ENCODE data around the gene CCL8. TPM values are rescaled to one million over a fixed set of nuclear protein-coding genes. Genes with fewer than 3 reads are reported as not detected.

The CCL8 gene
- total RNA-seq, 1 experiment from 2014 or later, result not detected

DNA sequence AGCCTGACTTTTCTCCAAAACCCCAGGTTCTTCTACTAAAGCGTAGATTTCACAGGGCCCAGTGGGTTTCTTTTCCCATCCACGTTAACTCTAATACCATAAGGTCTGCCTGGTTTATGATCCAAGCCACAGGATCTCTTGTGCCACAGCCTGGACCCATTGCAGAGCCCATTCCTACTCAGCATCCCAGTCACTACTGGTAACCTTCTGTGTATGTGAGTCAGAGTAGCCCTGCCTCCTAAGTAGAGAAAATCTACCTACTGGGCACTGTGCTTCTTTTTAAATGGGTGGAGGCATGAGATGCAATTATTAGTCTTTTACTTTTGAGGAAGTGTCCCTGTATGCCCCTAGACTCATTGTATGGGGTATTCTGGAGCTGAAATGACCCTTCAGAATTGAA is 20.2 kb upstream of the CCL8 start:
- POLR2A ChIA-PET, result no interaction called here

DNA sequence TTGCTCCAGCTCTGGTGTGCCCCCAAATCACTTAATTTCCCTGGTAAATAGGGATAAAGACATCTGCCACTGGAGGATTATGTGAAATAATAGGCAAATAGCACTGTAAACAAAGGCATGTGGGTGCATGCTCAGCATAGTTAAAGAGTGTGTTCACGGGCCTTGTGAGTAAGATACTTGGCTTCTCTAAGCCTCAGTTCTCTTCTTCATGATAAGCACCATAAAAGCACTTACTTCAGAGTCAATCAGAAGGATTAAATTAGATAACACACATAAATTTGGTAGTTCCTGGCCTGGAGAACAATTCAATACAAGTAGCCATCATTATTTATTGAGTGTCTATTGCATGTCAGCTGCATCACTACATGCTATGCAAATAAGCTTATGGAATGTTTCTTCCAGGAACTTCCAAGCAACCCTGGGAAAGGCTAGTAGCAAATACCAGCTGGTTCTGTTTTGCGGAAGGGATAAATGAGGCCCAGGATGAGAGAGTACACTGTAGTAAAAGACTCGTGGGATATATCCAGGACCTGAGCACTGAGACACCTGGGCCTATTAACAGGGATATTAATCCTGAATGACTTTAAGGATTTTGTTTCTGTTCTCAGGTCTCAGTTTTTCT is 19.2 kb upstream of the CCL8 start:
- POLR2A ChIA-PET, result no interaction called here
- Histone ChIP-seq H3K27ac (ENCODE audit: low read length) (no peak overlapping the region), H3K4me1 (ENCODE audit: control insufficient read depth, insufficient read depth, low read length) (no peaks in the 10 kb centered on the region), H3K36me3 (ENCODE audit: control insufficient read depth, insufficient read depth, low read length) (no peaks in the 10 kb centered on the region), H3K27me3 (ENCODE audit: control insufficient read depth, insufficient read depth, low read length) (no peaks in the 10 kb centered on the region; the same call in 1 of the 2 replicates), H3K4me3 (ENCODE audit: low read depth in 2 of 2, low read length in 2 of 2) (no peak overlapping the region), H3K9me3 (ENCODE audit: control insufficient read depth, insufficient read depth, low read depth, low read length) (no peaks in the 10 kb centered on the region)
- CTCF ChIA-PET, result no interaction called here
- DNase-seq (ENCODE audit: low read depth, low spot score), result no peak
- no peak; the same call in 1 of the 2 replicates for ATAC-seq
- intact Hi-C loops (cut with micrococcal nuclease; ENCODE audit: unreplicated experiment), result loop anchor here (10.0 kb wide), 1 partner anchor 95 kb away; no protein-coding TSS in a partner anchor
- in situ Hi-C loops (cut with HindIII; ENCODE audit: low pct_unique_long_range_greater_than_20kb, low sequenced_read_pairs), result no loop called here
- TF ChIP-seq, protein P1, sequence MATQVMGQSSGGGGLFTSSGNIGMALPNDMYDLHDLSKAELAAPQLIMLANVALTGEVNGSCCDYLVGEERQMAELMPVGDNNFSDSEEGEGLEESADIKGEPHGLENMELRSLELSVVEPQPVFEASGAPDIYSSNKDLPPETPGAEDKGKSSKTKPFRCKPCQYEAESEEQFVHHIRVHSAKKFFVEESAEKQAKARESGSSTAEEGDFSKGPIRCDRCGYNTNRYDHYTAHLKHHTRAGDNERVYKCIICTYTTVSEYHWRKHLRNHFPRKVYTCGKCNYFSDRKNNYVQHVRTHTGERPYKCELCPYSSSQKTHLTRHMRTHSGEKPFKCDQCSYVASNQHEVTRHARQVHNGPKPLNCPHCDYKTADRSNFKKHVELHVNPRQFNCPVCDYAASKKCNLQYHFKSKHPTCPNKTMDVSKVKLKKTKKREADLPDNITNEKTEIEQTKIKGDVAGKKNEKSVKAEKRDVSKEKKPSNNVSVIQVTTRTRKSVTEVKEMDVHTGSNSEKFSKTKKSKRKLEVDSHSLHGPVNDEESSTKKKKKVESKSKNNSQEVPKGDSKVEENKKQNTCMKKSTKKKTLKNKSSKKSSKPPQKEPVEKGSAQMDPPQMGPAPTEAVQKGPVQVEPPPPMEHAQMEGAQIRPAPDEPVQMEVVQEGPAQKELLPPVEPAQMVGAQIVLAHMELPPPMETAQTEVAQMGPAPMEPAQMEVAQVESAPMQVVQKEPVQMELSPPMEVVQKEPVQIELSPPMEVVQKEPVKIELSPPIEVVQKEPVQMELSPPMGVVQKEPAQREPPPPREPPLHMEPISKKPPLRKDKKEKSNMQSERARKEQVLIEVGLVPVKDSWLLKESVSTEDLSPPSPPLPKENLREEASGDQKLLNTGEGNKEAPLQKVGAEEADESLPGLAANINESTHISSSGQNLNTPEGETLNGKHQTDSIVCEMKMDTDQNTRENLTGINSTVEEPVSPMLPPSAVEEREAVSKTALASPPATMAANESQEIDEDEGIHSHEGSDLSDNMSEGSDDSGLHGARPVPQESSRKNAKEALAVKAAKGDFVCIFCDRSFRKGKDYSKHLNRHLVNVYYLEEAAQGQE (IDR thresholded peaks at IDR 0.05; ENCODE audit: insufficient read depth in 1 of 2, low read depth in 2 of 2, low read length in 1 of 2), result no peak
- TF ChIP-seq TCF7L2 (IDR thresholded peaks at IDR 0.05; ENCODE audit: low read depth, low read length) (no peak), SIN3A (IDR thresholded peaks at IDR 0.05; ENCODE audit: borderline replicate concordance, insufficient read depth, low read depth, low read length) (no peak), POLR2AphosphoS5 (IDR thresholded peaks at IDR 0.05; ENCODE audit: low read depth, low read length) (no peak)
- TF ChIP-seq, protein P2, sequence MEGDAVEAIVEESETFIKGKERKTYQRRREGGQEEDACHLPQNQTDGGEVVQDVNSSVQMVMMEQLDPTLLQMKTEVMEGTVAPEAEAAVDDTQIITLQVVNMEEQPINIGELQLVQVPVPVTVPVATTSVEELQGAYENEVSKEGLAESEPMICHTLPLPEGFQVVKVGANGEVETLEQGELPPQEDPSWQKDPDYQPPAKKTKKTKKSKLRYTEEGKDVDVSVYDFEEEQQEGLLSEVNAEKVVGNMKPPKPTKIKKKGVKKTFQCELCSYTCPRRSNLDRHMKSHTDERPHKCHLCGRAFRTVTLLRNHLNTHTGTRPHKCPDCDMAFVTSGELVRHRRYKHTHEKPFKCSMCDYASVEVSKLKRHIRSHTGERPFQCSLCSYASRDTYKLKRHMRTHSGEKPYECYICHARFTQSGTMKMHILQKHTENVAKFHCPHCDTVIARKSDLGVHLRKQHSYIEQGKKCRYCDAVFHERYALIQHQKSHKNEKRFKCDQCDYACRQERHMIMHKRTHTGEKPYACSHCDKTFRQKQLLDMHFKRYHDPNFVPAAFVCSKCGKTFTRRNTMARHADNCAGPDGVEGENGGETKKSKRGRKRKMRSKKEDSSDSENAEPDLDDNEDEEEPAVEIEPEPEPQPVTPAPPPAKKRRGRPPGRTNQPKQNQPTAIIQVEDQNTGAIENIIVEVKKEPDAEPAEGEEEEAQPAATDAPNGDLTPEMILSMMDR (IDR thresholded peaks at IDR 0.05), result no peak
- no TSS peak for BruUV-seq (replicated peaks)

More for the DNA sequence above, 20.2 kb upstream of the CCL8 start:
- Histone ChIP-seq H3K4me1 (ENCODE audit: control insufficient read depth, insufficient read depth, low read length) (no peaks in the 10 kb centered on the region), H3K27me3 (ENCODE audit: control insufficient read depth, insufficient read depth, low read length) (no peaks in the 10 kb centered on the region; the same call in 1 of the 2 replicates), H3K27ac (ENCODE audit: low read length) (no peak overlapping the region; the same call in 1 of the 2 replicates), H3K36me3 (ENCODE audit: control insufficient read depth, insufficient read depth, low read length) (no peaks in the 10 kb centered on the region), H3K4me3 (ENCODE audit: low read depth in 2 of 2, low read length in 2 of 2) (no peak overlapping the region), H3K9me3 (ENCODE audit: control insufficient read depth, insufficient read depth, low read depth, low read length) (no peaks in the 10 kb centered on the region)
- in situ Hi-C loops (cut with HindIII; ENCODE audit: low pct_unique_long_range_greater_than_20kb, low sequenced_read_pairs), result no loop called here
- CTCF ChIA-PET, result no interaction called here
- intact Hi-C loops (cut with micrococcal nuclease; ENCODE audit: unreplicated experiment), result no loop called here
- BruUV-seq (replicated peaks), result no TSS peak
- no peak for ATAC-seq
- no peak for DNase-seq (ENCODE audit: low read depth, low spot score)
- TF ChIP-seq, protein P2 (IDR thresholded peaks at IDR 0.05), result no peak
- TF ChIP-seq, protein P1 (IDR thresholded peaks at IDR 0.05; ENCODE audit: insufficient read depth in 1 of 2, low read depth in 2 of 2, low read length in 1 of 2), result no peak
- TF ChIP-seq POLR2AphosphoS5 (IDR thresholded peaks at IDR 0.05; ENCODE audit: low read depth, low read length) (no peak), SIN3A (IDR thresholded peaks at IDR 0.05; ENCODE audit: borderline replicate concordance, insufficient read depth, low read depth, low read length) (no peak), TCF7L2 (IDR thresholded peaks at IDR 0.05; ENCODE audit: low read depth, low read length) (no peak)
